ENCODE measurements around the gene STK11IP. TPM values are rescaled to one million over a fixed set of nuclear protein-coding genes. Genes with fewer than 3 reads are reported as not detected.

The STK11IP gene
- total and polyA plus RNA-seq, 7 donors = 5.5 to 13.3 (median 9.0) TPM

DNA sequence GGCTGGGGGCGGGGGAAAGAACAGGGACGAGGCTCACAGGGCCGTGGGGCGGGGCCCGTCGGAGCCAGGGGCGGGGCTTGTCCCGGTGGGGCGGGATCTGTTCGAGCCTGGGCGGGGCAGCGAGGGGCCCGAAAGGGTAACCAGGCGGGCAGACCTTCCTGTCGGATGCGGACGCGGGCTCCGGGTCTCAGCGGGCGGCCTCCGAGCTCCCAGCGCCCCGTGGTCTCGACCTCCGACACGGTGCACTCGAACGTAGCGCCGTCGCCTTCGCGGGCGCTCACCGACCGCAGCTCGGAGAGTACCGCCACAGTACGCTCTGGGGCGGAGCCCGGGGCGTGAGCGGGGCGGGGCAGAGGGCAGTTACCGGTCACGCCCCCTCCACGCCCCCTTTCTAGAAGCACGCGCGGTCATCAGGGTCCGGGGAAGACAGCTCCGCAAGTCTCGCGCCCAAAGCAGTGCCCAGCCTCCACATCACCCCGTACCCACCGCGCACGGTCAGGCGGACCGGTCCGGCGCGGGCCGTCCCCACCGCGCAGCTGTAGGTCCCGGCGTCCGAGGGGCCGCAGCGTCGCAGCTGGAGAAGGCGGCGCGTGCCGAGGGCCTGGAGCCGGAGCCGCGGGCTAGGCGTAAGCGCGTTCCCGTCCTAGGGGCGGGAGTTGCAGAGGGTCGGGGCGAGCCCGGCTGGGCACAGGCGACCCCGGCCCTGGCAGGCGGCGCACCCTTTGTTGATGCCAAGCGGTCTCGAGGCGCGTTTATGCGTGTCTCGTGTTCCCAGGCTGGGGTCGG lies 45.1 kb upstream of the STK11IP start:
- DNase-seq = peak; percentile 86 to 91
- peak; percentile 88 to 95 (median 90) for ATAC-seq
- Histone ChIP-seq H3K27me3 (ENCODE audit: insufficient read depth in 3 of 3, low read length in 2 of 3) (no peaks in the 10 kb centered on the region), H3K9me3 (no peaks in the 10 kb centered on the region), H3K4me1 (peaks cover 10% of the 10 kb centered on the region), H3K36me3 (ENCODE audit: insufficient read depth in 1 of 2, low read depth in 1 of 2) (peaks cover 0 to 23% of the 10 kb centered on the region in 2 donors), H3K4me3 (peak overlapping the region; percentile 72), H3K27ac (peak overlapping the region; percentile 41)
- intact Hi-C loops (cut with DNase I) = no loop called here
- 2 to 7% (median 3%) methylated on average over 77 to 99 of the region's 99 CpGs for WGBS, 3 donors
- TF ChIP-seq CTCF (IDR thresholded peaks at IDR 0.05) = no peak

- no peaks in the 10 kb centered on the region for H3K27me3 ChIP-seq (ENCODE audit: insufficient read depth in 3 of 3, low read length in 2 of 3)
- H3K4me1 ChIP-seq = peaks cover 10% of the 10 kb centered on the region
- peak overlapping the region; percentile 72 for H3K4me3 ChIP-seq
- ATAC-seq (no peak), DNase-seq (no peak)
- intact Hi-C loops (cut with DNase I) = no loop called here
- peaks cover 0 to 28% of the 10 kb centered on the region in 2 donors for H3K36me3 ChIP-seq (ENCODE audit: insufficient read depth in 1 of 2, low read depth in 1 of 2)
- H3K9me3 ChIP-seq = no peaks in the 10 kb centered on the region
- H3K27ac ChIP-seq = no peak overlapping the region
- WGBS, 3 donors = 27 to 34% (median 28%) methylated on average over 7 of the region's 7 CpGs
- TF ChIP-seq CTCF (IDR thresholded peaks at IDR 0.05) = no peak
Measured at GRCh38 chr2:219553168-219553417, 44.6 kb upstream of the STK11IP start.

DNA sequence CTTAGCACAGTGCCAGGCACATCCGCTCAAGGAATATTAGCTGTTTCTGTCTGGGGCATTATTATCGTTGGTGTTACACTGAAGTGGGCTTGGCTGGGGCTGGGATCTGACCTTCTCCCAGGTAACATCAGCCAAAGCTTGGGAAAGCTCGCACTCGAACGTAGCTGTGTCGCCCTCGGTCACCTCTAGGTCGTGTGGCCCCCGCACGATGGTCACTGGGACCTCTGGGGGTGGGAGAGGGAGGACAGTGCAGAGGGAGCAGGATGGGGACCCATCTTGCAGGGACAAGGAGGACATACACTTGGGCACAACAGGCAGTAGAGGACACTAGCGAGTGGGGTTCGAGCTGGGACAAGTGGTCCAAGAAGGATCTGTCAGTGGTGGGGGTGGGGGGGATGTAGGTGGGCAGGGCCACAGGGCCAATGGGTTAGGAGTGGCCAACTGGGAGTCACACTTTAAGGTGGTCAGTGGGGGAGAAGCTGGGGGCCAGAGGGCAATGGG lies 44.1 kb upstream of the STK11IP start:
- no peak for TF ChIP-seq CTCF (IDR thresholded peaks at IDR 0.05)
- ATAC-seq = no peak
- Histone ChIP-seq H3K27me3 (ENCODE audit: insufficient read depth in 3 of 3, low read length in 2 of 3) (no peaks in the 10 kb centered on the region), H3K4me1 (peaks cover 10% of the 10 kb centered on the region), H3K4me3 (no peak overlapping the region), H3K36me3 (ENCODE audit: insufficient read depth in 1 of 2, low read depth in 1 of 2) (peaks cover 0 to 32% of the 10 kb centered on the region in 2 donors), H3K9me3 (no peaks in the 10 kb centered on the region), H3K27ac (no peak overlapping the region)
- DNase-seq = no peak
- intact Hi-C loops (cut with DNase I) = no loop called here
- WGBS, 3 donors = 80 to 83% (median 83%) methylated on average over 12 of the region's 12 CpGs

DNA sequence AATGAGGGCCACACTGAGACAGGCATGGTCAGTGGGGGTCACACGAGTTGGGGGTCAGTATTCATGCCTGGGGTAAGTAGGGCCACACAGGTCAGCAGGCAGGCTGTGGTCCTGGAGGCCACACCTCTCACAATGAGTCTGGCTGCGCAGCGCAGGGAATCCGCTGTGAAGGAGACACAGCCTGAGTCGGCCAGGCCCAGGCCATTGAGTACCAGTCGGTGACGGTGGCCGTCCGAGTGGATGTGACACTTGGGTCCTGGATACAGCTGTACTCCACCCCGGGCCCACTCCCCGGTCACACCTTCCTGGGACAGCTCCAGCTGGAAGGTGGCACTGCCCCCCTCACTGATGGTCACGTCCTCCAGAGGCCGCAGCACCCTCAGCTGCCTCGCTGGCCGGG lies 43.3 kb upstream of the STK11IP start:
- ATAC-seq (no peak), DNase-seq (no peak)
- H3K36me3 ChIP-seq (ENCODE audit: insufficient read depth in 1 of 2, low read depth in 1 of 2) = peaks cover 0 to 40% of the 10 kb centered on the region in 2 donors
- WGBS, 3 donors = 85 to 95% (median 90%) methylated on average over 12 to 15 of the region's 15 CpGs
- no peak overlapping the region for H3K27ac ChIP-seq
- H3K27me3 ChIP-seq (ENCODE audit: insufficient read depth in 3 of 3, low read length in 2 of 3) = no peaks in the 10 kb centered on the region
- H3K4me3 ChIP-seq = no peak overlapping the region
- TF ChIP-seq CTCF (IDR thresholded peaks at IDR 0.05) = no peak
- no peaks in the 10 kb centered on the region for H3K9me3 ChIP-seq
- H3K4me1 ChIP-seq = peaks cover 10% of the 10 kb centered on the region
- intact Hi-C loops (cut with DNase I) = no loop called here

- H3K27me3 ChIP-seq (ENCODE audit: insufficient read depth in 3 of 3, low read length in 2 of 3) = no peaks in the 10 kb centered on the region
- H3K9me3 ChIP-seq = no peaks in the 10 kb centered on the region
- peaks cover 0 to 48% of the 10 kb centered on the region in 2 donors for H3K36me3 ChIP-seq (ENCODE audit: insufficient read depth in 1 of 2, low read depth in 1 of 2)
- no peak overlapping the region for H3K27ac ChIP-seq
- H3K4me1 ChIP-seq = peaks cover 10% of the 10 kb centered on the region
- no peak overlapping the region for H3K4me3 ChIP-seq
- 92 to 95% (median 93%) methylated on average over 20 of the region's 20 CpGs for WGBS, 3 donors
- intact Hi-C loops (cut with DNase I) = no loop called here
- ATAC-seq = no peak
- TF ChIP-seq CTCF (IDR thresholded peaks at IDR 0.05) = no peak
- DNase-seq = peak in 1 of 2 donors; percentile 40
Measured at GRCh38 chr2:219555956-219556355, 41.7 kb upstream of the STK11IP start.

Measured in psoas muscle (tissue), 8 donors.